ENCODE measurements around the gene KCNJ5.

The KCNJ5 gene

DNA sequence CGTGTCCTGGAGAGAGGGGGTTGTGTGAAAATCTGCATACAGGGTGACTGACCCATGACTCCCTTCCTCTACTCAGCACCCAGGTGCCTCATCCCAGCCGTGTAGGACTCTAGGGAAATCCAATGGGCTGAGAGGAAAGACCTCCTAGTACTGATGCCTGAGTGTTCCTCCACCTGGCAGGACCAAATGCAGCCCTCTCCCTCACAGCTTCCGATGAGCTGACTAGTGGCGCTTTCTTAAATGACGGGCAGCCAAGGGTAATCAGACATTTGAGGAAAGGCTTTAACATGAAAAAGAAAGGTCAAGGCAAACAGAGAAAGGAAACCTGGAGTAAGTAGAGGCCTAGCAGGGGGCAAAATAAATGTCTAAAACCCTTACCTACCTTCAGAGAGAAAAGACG, 19.1 kb upstream of the KCNJ5 start:
- FAIRE-seq: no peak

- no peak for FAIRE-seq
These were observed 18.6 kb upstream of the KCNJ5 start for GRCh38 chr11:128872594-128872993.

DNA sequence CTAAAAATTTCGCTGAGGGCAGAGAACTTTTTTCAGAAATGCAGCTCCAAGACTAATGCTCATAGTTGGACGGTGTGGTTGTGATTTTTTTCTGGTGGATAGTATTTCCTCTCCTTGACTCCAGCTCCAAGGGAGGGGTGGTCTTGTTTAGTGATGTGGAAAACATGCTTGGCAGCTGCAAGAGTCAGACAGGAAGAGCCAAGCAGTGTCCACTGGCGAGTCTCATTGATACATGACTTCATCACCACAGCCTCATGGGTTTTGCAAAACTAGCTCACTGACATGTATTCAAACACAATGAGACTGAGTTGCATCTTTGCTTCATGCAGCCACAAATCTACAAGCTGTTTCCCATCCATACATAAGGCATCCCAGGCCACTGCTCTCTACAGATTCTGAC, 16.7 kb upstream of the KCNJ5 start:
- no peak for FAIRE-seq

GRCh38 chr11:128876133-128876650, 15.0 kb upstream of the KCNJ5 start:
- no peak for FAIRE-seq

DNA sequence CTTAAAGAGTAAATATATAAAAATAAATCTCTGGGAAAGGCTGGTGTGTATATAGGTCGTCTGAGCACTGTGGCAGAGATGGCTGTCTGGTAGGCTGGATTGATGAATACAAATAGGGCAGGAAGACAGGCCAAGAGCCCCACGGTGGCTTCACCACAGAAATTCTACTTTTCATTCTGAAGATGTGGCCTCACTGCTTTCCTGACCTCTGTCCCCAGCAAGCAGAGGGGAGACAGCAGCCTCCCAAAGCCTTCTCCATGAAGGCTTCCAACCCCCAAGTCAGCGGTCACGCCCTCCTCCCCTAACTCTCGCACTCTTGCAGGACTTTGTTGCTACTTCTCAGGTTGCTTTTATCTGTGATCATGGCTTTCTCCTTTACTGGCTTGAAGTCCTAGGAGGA, 13.4 kb upstream of the KCNJ5 start:
- no peak for FAIRE-seq

GRCh38 chr11:128878455-128878854, 12.7 kb upstream of the KCNJ5 start:
- no peak for FAIRE-seq

DNA sequence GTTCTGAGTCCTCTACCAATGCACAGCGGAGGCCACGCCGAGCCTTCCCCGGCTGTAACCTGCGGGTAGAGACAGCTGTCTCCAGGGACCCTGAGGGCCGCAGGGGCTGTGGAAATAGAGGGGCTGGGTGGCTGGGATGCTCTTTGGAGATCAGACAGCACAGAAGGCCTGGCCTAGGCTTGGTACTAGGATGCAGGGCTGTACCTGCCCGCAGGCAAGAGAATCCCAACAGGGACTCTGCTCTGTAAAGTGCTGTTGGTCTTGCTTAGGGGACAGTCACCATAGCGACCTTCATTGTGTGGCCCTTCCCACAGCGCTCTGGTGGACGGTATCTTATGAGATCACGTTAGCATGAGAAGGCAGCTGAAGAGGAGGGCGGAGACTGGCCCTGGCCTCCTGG, 11.3 kb upstream of the KCNJ5 start:
- FAIRE-seq: no peak

DNA sequence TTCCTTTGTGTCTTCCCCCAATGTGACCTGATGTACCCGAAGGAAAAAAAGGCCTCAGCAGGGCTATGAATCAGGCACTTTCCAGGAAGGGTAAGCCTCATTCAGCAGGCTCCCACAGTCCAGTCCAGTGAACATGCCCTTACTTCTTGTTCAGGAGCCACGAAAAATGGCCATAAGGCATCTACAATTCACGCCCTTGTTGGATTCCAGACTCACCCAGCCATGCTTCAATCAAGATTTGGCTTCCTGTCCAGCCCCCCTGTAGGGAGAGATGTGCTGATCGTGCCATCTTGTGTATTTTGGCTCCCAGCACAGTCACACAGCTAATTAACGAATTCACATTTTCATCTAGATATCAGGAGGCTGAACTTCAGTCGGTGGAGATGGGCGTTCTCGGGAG, 9.9 kb upstream of the KCNJ5 start:
- FAIRE-seq: no peak

- FAIRE-seq: no peak
These were observed 8.7 kb upstream of the KCNJ5 start for GRCh38 chr11:128882451-128882850.

- no peak for FAIRE-seq
These were observed 7.1 kb upstream of the KCNJ5 start for GRCh38 chr11:128884054-128884453.

DNA sequence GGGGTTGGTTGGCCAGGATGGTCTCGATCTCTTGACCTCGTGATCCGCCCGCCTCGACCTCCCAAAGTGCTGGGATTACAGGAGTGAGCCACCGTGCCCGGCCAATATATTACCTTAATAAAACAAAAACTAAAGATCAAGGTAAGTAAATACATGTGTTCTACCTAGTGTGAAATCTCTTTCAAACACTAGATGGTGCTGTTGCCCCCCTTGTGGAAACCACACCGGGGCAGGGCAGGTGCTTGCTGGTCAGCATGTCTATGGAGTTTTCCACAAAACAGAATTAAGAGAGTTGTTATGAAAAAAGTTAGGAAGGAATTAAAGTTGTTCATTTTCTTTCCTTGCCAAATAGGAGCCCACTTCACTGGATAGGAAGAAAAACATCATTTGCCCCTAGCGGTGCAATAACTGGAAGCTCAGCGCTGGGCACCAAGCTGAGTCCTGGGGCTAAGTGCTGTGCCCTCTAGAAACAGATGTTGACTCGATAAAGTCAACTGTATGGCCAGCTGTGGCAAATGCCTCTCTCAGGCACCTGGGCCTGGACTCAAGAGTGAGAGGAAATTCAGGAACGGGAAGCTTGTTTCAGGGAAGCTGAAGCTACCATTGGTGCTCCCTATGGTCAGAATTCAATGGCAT, 6.3 kb upstream of the KCNJ5 start:
- peak; percentile 75 for FAIRE-seq

- no peak for FAIRE-seq
These were observed 4.6 kb upstream of the KCNJ5 start for GRCh38 chr11:128886406-128887124.

DNA sequence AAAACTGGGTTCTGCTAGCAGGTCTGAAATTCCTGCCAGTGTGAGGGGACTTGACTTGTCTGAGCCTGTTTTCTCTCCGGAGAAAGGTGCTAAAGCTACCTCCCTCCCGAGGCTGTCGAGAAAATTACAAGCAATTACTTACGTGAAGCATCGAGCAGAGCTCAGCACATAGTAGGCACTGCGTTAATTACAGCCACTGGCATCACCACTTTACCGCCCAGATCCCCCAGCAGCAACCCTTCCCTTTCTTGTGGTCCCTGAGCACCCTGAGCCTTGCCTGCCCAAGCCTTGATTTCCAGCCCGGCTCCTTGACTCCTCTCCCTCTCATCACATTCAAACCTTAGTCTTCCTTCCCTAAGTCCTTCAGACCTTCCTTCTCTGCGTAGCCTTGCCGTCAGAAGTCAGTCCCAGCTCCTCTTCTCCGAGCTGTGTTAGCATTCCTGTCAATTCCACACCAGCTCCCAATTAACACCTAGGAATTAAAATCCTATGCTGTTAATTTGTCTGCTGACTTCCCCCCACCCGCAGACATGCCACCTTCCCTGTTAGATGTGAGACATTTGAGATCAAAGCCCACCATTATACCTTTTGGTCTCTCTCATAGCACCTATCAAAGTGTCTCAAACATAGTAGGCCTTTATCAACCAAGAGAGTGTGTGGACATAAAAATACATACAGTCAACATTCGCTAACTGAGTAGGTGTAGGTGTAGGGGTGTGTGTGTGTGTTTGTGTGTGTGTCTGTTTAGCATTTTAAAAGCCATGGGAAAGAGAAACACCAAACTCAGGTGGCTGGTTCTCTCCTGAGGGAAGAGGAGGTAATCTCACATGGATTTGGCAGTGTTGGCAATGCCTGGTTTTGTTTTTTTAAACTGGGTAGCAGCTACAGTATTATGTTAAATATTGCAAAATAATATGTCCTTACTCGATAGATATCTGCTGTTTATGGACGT, 2.8 kb upstream of the KCNJ5 start:
- FAIRE-seq: no peak

DNA sequence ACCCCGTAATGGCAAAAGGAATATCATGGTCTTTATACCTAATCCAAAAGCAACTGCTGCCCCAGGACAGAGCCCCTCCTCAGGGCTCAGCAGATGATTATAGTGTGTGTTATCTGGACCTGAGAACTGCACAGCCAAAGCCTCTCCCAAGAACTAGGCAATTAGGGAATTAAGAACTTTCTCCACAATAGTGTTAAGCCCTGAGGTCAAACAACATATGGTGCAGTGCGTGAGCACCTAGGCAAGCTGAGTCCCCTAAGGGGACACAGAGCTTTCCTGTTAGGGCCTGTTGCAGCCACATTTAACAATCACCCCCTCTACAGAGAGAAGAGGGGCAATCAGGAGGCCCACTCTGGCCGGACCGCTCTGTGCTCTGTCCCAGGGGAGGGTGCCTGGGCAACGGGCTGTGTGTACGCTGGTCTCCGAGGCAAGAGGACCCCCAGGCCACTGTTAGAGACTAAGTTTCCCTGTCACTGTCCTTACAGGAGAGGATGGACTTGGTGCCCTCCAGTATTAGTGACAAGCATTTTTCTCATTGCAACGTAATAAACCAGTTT, 1.4 kb upstream of the KCNJ5 start:
- no peak for FAIRE-seq

- no peak for FAIRE-seq
These were observed 977 bp upstream of the KCNJ5 start for GRCh38 chr11:128890216-128890542.

GRCh38 chr11:128891913-128892398, 800 bp downstream of the KCNJ5 start:
- no peak for FAIRE-seq

DNA sequence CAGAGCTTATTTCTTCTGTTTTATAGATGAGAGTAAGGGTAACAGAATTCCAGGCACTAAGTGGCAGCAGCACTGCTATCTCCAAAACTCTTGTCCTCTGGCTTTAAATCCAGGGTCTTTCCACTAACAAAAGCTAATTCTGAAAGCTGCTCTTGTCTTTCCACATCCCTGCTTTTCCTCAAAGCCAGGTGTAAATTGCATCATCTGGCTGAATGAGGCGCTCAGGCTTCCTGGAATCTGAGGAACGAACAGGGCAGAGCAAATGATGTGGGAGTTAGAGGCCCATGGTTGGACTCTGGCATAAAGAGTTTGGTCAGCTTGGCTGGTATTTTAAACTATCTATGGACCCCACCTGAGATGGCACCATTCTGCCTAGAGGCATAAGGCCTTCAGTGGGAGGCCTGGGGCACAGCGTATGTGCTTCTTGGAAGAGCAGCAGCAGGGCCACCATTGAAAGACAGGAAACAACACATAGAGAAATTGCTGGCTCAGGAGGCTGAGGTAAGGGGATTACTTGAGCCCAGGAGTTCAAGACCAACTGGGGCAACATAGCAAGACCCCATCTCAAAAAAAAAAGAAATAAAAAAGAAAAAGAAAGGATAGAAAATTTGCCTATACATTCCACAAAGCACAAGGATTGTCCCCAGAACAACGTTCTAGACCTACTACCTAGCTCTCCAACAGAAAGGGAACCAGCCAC, 1.9 kb downstream of the KCNJ5 start:
- no peak for FAIRE-seq

- FAIRE-seq: no peak
These were observed 2.6 kb downstream of the KCNJ5 start for GRCh38 chr11:128893578-128894285.

DNA sequence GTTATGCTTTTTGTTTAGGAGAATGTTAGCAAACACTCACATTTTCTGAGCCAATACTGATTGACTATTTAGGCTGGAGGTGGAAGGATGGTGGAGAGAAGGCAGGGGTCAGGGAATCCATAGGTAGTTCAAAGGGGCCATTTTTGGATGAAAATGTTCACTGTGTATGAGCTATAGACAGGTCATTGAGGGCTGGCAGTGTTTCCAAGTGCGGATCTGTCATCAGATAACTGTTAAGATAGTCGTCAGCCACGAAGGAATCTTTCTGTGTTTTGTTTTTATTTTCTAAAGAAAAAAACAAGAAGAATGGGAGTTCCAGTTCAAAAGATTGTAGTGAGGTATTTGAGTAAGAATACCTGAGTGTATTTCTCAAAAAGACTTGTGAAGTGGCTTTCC, 3.1 kb downstream of the KCNJ5 start:
- FAIRE-seq: no peak

DNA sequence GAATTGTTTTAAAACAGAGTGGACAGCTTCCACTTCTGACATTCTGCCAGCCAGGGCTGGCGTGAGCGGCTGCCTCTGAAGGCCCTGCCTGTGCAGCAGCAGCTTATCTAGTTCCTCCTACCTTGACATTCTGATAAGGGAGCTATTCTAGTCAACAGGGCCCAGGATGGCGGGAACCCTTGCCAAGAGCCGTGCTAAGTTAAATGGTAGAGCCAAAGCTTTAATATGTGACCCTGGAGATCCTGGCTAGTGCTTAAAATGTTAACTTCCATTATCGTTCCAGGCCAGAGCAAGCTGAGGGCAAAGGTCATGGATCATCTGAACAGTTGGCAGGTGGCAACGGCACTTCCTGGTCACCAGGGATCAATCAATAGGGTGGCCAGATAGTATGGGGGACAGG, 3.5 kb downstream of the KCNJ5 start:
- FAIRE-seq: no peak

GRCh38 chr11:128895526-128895925, 4.4 kb downstream of the KCNJ5 start:
- FAIRE-seq: no peak

- FAIRE-seq: no peak
These were observed 5.2 kb downstream of the KCNJ5 start for GRCh38 chr11:128896356-128896755.

All from G401.6 (cell line).